ENCODE data around the gene HIBCH.

- no peak for TF ChIP-seq CTCF (IDR thresholded peaks at IDR 0.05; ENCODE audit: low read depth, low read length, missing input control)
- TF ChIP-seq RAD21 (IDR thresholded peaks at IDR 0.05) = no peak
- no peak for TF ChIP-seq MAX (IDR thresholded peaks at IDR 0.05)
- TF ChIP-seq FOXA1 (IDR thresholded peaks at IDR 0.05) = no peak
- no peak for TF ChIP-seq FOXA2 (IDR thresholded peaks at IDR 0.05)
- TF ChIP-seq REST (IDR thresholded peaks at IDR 0.05) = no peak
- no peak for TF ChIP-seq SP1 (IDR thresholded peaks at IDR 0.05)
- TF ChIP-seq GABPA (IDR thresholded peaks at IDR 0.05 in 1 of 2, conservative IDR thresholded peaks at IDR 0.05 in 1 of 2) = no peak
- TF ChIP-seq RXRA (IDR thresholded peaks at IDR 0.05) = no peak
- TF ChIP-seq EGR1 (IDR thresholded peaks at IDR 0.05; ENCODE audit: low read depth in 2 of 2) = no peak
- TF ChIP-seq ATF3 (IDR thresholded peaks at IDR 0.05) = no peak
Measured at GRCh38 chr2:190266314-190266713, 53.3 kb downstream of the HIBCH start.

Measured in liver (tissue), 3 donors.